Stimulated activated CD8-positive, alpha-beta memory T cell treated with anti-CD3 and anti-CD28 coated beads, Interleukin-2, amount 100 ng/mL, for 1 hour (primary cell): Measurements from ENCODE around the gene TYW1B.
"Not testable (repeated sequence)": the region's sequence is repeated elsewhere in the genome, so short reads cannot be mapped to it uniquely, and the experiment has no call there.

Source experiments
- DNase-seq, 2 donors: peaks; one replicate each; pipeline ENCODE4 v3.0.0-alpha.2; 2020; ENCODE audit warnings: low read depth in 2 of 2

TYW1B gene

DNA sequence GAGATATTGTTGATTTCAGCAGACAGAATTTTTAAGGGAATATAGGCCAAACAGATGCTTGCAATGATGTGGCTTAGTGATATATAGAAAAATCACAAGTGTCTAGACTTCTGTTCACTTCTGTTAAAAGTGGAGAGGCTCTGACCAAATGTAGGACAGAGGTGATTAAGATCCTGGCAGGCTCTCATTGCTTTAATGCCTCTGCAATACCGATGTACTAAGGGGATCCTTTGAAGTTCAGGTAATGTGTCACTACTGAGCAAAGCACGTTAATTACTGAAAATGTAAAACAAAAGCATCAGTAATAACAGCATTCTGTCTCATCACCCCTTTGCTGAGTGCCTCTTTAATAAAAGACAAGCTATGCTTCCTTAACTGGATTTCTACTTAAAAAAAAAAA is 131.4 kb downstream of the TYW1B start:
- not testable (repeated sequence) for DNase-seq

- DNase-seq: not testable (repeated sequence)
These were observed 132.5 kb downstream of the TYW1B start for GRCh38 chr7:72695482-72695881.

- not testable (repeated sequence) for DNase-seq
These were observed 136.6 kb downstream of the TYW1B start for GRCh38 chr7:72691442-72691841.

- DNase-seq: not testable (repeated sequence)
These were observed 137.8 kb downstream of the TYW1B start for GRCh38 chr7:72690177-72690576.

DNA sequence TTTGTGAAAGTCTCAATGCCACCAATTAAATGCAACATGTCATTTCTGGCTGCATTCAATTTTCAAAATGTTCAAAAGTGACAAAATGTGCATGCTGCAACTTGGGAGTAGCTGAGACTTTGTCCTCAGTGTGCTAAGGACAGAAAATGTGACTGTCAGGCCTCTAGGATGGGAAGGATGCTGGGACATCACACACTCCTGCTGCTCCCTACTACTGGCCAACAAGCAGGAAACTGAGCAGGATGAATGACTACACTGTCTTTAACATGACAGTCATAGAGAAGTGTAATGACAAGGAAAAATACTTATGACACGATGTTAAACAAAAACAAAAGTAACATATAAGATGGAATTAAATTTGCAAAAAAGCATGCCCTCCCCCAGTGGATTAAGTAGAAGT is 138.7 kb downstream of the TYW1B start:
- DNase-seq: not testable (repeated sequence)

DNA sequence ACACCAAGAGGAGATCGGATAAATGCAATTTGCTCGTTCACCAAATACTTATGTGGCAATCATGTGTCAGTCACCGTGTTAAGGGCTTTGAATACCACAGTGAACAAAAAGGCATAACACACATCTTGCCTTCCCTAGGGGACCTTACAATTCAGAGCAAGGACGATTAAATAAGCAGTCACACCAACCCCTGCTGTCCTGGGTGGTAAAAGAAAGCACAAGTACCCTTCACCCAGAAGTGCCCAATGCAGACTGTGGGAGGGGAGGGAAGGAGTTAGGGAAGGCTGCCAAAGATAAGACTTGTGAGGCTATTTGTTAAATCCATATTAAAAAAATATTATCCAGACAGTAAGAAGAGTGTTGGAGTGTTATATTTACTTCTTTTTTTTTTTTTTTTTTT is 146.8 kb downstream of the TYW1B start:
- not testable (repeated sequence) for DNase-seq

DNA sequence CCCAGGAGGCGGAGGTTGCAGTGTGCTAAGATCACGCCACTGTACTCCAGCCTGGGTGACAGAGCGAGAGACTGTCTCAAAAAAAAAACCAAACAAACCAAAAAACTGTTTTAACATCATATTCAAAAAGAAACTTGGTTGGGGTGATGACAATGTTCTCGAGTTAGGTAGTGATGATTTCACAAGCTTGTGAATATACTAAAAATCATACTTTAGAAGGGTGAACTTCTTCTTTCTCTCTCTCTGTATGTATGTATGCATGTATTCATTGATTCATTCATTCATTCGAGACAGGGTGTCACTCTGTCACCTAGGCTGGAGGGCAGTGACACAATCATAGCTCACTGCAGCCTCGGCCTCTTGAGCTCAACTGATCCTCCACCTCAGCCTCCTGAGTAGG is 151.1 kb downstream of the TYW1B start:
- not testable (repeated sequence) for DNase-seq

DNA sequence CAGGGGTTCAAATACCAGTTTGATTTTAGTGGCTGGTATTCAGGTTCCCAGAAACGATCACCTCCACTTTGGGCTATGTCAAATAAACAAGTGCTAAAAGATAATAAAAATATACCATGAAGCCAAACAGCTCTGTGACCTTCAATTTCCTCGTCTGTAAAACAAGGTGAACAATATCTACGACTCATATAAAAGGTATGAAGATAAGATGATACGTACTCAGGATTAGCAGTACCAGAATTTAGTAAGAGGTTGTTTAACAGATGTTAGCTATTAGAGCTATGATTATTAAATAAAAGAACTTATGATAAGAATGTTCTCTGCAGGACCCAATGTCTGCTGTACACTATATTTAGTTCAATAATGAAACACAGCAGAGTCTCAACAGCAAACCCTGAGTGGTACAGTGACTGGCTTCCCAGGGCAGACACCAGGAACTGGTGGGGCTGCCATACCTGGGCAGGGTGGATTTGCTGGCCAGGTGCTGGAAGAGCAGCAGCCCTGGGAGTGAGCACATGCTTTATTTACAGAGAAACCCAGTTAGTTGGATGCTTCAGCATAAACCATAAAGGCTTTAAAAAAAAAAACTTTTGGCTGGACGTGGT is 151.8 kb downstream of the TYW1B start:
- not testable (repeated sequence) for DNase-seq

GRCh38 chr7:72675686-72676085 is 152.3 kb downstream of the TYW1B start:
- not testable (repeated sequence) for DNase-seq

GRCh38 chr7:72674394-72674793 is 153.6 kb downstream of the TYW1B start:
- no peak for DNase-seq

GRCh38 chr7:72670850-72671249 is 157.2 kb downstream of the TYW1B start:
- not testable (repeated sequence) for DNase-seq

- not testable (repeated sequence) for DNase-seq
These were observed 159.6 kb downstream of the TYW1B start for GRCh38 chr7:72668435-72668834.

- DNase-seq: not testable (repeated sequence)
These were observed 161.0 kb downstream of the TYW1B start for GRCh38 chr7:72667049-72667448.

GRCh38 chr7:72648574-72648973 is 179.4 kb downstream of the TYW1B start:
- DNase-seq: not testable (repeated sequence)

GRCh38 chr7:72643708-72644107 is 184.3 kb downstream of the TYW1B start:
- not testable (repeated sequence) for DNase-seq

DNA sequence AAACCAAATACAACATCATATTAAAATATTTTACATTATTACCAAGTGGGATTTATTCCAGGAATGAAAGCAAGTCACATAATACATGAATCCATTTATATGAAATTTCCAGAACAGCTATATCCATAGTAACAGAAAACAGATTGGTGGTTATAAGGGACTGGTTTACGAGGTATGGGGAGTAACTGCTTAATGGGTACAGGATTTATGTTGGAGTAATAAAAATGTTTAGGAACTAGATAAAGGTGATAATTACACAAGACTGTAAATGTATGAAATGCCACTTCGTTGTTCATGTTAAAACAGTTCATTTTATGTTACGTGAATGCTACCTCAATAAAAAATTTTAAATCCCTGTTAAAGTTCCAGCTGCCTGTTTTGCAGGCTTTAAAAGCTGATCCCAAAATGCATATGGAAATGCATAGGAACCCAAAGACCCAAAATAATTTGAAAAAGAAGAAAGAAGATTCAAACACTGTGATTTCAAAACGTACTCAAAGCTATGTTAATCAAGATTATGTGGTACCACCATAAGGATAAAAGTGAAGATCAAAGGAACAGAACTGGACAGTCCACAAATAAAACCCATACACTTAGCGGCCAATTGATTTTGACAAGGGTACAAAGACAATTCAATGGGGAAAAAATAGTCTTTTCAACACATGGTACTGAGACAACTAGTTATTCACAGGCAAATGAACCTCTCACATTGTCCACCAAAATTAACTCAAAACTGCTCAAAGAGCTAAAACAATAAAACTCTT is 186.3 kb downstream of the TYW1B start:
- not testable (repeated sequence) for DNase-seq

DNA sequence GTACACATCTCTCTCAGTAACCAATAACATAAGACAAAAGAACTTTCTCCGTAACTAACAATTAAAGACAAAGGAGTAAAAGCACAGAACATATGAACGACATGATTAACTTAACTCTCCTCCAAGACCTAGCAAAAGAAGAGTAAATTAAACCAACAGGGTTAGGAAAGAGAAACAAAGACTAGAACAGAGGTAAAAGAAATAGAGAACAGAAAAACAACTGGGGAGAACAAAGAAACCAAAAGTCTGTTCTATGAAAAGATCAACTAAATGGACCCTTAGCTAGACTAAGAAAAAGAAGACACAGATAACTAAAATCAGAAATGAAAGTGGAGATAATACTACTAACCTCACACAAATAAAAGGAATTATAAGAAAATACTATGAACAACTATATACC is 187.3 kb downstream of the TYW1B start:
- DNase-seq: not testable (repeated sequence)

GRCh38 chr7:72635273-72635908 is 192.6 kb downstream of the TYW1B start:
- DNase-seq: not testable (repeated sequence)

GRCh38 chr7:72632765-72633292 is 195.2 kb downstream of the TYW1B start:
- DNase-seq: not testable (repeated sequence)

DNA sequence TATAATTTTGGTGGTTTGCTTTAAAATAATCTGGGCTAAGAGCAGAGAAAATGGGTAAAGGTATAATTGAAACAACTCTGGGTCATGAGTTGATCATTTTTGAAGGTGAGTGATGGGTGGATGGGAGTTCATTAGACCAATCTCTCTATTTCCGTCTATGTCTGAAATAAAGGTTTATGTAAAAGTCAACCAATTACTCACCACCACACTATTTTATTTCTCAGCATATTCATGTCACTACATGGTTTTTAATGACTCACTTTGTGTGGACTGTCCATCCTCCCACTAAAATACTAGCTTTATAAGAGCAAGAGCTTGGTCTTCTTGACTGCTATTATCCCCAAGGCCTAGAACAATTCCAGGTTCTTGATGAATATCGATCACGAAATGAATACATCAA is 199.6 kb downstream of the TYW1B start:
- DNase-seq: not testable (repeated sequence)

- not testable (repeated sequence) for DNase-seq
These were observed 201.5 kb downstream of the TYW1B start for GRCh38 chr7:72626428-72627011.
